OCI-LY1 (cell line): ENCODE results near the gene PRRC2B.

ENCODE experiments used
- H2AFZ ChIP-seq: fragments of 200-600 bp; sonication (generic), shearing (Covaris generic); 2 replicates; pipeline ENCODE4 v1.6.0; 2014; ENCODE audit warnings: antibody characterized with exemption, mild to moderate bottlenecking, low read length
- H3F3A ChIP-seq: fragments of 200-600 bp; sonication (generic), shearing (Covaris generic); 2 replicates; pipeline ENCODE4 v1.6.0; 2014; ENCODE audit warnings: mild to moderate bottlenecking, antibody characterized with exemption, low read length, moderate library complexity; ENCODE audit not compliant: insufficient read depth
- H3K27ac ChIP-seq: fragments of 200-600 bp; sonication (generic); 2 replicates; pipeline ENCODE4 v1.5.1; 2014; ENCODE audit warnings: low read length, mixed run types, mild to moderate bottlenecking, low read depth; ENCODE audit not compliant: poor library complexity, severe bottlenecking
- H3K27me3 ChIP-seq: fragments of 200-600 bp; sonication (generic); 2 replicates; pipeline ENCODE4 v1.6.0; 2014; ENCODE audit warnings: antibody characterized with exemption, mild to moderate bottlenecking, low read length, moderate library complexity; ENCODE audit not compliant: insufficient read depth
- H3K36me3 ChIP-seq: fragments of 200-600 bp; sonication (generic); 2 replicates; pipeline ENCODE4 v1.6.1; 2014; ENCODE audit warnings: mild to moderate bottlenecking, antibody characterized with exemption, low read length, moderate library complexity, mixed read lengths; ENCODE audit not compliant: insufficient read depth
- H3K4me1 ChIP-seq: fragments of 200-600 bp; sonication (generic); 2 replicates; pipeline ENCODE4 v1.5.1; 2014; ENCODE audit warnings: mild to moderate bottlenecking, low read length, moderate library complexity; ENCODE audit not compliant: insufficient read depth, severe bottlenecking
- H3K4me2 ChIP-seq: fragments of 200-600 bp; sonication (generic), shearing (Covaris generic); 2 replicates; pipeline ENCODE4 v1.6.1; 2014; ENCODE audit warnings: low read length
- H3K4me3 ChIP-seq: fragments of 200-600 bp; sonication (generic); 2 replicates; pipeline ENCODE4 v1.5.1; 2014; ENCODE audit warnings: low read length, low read depth, mild to moderate bottlenecking, mixed read lengths; ENCODE audit not compliant: poor library complexity, severe bottlenecking
- H3K79me2 ChIP-seq: fragments of 200-600 bp; shearing (Covaris generic); 2 replicates; pipeline ENCODE4 v1.6.1; 2016; ENCODE audit warnings: mixed run types, low read length, mixed read lengths; ENCODE audit not compliant: insufficient read depth
- H3K9ac ChIP-seq: fragments of 200-600 bp; sonication (generic), shearing (Covaris generic); 2 replicates; pipeline ENCODE4 v1.6.1; 2014; ENCODE audit warnings: mild to moderate bottlenecking, low read length, mixed read lengths
- H3K9me2 ChIP-seq: fragments of 200-600 bp; sonication (generic), shearing (Covaris generic); 2 replicates; pipeline ENCODE4 v1.6.1; 2014; ENCODE audit warnings: low read depth, mild to moderate bottlenecking, low read length, mixed read lengths
- H3K9me3 ChIP-seq: fragments of 200-600 bp; shearing (Covaris generic); 2 replicates; pipeline ENCODE4 v1.6.1; 2014; ENCODE audit warnings: low read length, mixed read lengths
- H4K20me1 ChIP-seq: fragments of 200-600 bp; sonication (generic), shearing (Covaris generic); 2 replicates; pipeline ENCODE4 v1.6.0; 2016; ENCODE audit warnings: mild to moderate bottlenecking, low read length; ENCODE audit not compliant: insufficient read depth
- CTCF ChIP-seq: fragments of 200-600 bp; sonication (generic), shearing (Covaris generic); IDR thresholded peaks from 2 replicates; pipeline ENCODE4 v1.5.1; 2017; ENCODE audit warnings: mild to moderate bottlenecking, antibody characterized with exemption, low read length, moderate library complexity, mixed read lengths
- EZH2 ChIP-seq: fragments of 200-600 bp; sonication (generic), shearing (Covaris generic); IDR thresholded peaks from 2 replicates; pipeline ENCODE4 v1.8.0; 2017; ENCODE audit warnings: borderline replicate concordance, mixed run types, mild to moderate bottlenecking, antibody characterized with exemption, low read length, moderate library complexity, mixed read lengths

The PRRC2B gene

DNA sequence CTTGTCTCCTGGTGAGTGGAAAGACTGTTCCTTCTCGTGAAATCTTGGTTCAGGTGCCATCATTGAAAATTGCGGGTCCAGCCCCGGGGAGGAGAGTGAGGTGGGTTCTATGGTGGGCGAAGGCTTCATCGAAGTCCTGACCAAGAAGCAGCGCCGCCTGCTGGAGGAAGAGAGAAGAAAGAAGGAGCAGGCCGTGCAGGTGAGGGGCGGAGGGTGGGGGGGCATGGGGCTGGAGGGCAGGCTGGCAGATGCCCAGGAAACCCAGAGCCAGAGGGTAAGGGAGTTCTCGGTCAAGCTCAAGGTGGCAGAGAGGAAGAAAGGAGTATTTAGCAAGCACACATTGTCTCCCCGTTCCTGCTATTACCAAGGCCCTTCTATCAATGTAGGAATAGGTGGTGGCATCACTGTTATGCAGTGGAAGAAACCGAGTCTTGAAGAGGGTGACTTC lies 84.6 kb downstream of the PRRC2B start:
- no peaks in the 10 kb centered on the region for H3K27me3 ChIP-seq
- H2AFZ ChIP-seq, result no peak overlapping the region
- H3K9me2 ChIP-seq, result no peaks in the 10 kb centered on the region
- H3K9me3 ChIP-seq, result no peaks in the 10 kb centered on the region
- no peak overlapping the region for H3K4me3 ChIP-seq
- no peaks in the 10 kb centered on the region for H3K79me2 ChIP-seq
- H3K4me1 ChIP-seq, result no peaks in the 10 kb centered on the region
- H4K20me1 ChIP-seq, result no peaks in the 10 kb centered on the region
- TF ChIP-seq EZH2, result no peak
- peak; percentile 69 for TF ChIP-seq CTCF
- peaks cover 94% of the 10 kb centered on the region for H3K36me3 ChIP-seq
- H3F3A ChIP-seq, result no peaks in the 10 kb centered on the region
- H3K9ac ChIP-seq, result no peak overlapping the region
- H3K27ac ChIP-seq, result no peak overlapping the region
- no peak overlapping the region for H3K4me2 ChIP-seq

DNA sequence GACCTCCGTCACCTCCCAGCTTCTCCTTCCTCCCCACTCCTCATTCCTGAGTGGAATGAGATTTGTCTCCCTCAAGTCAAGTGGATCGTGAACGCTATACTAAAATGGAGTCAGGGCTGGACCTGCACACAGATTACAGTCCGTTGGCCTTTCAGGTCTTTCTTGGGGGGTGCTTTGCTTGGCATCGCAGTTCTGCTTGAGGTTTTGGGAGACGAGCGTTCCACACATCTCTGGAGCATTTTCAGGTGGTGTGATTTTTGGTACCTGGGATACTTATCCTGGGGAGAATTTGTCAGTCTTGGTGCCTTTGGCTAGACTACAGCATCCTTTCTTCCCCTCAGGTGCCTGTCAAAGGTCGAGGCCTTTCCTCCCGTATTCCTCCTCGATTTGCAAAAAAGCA lies 85.0 kb downstream of the PRRC2B start:
- Histone ChIP-seq H3K9me2 (no peaks in the 10 kb centered on the region), H3K79me2 (no peaks in the 10 kb centered on the region), H3K4me1 (no peaks in the 10 kb centered on the region), H3K4me3 (no peak overlapping the region), H3K4me2 (no peak overlapping the region), H3K27me3 (no peaks in the 10 kb centered on the region), H3K9me3 (no peaks in the 10 kb centered on the region), H3K36me3 (peaks cover 94% of the 10 kb centered on the region), H2AFZ (no peak overlapping the region), H3F3A (no peaks in the 10 kb centered on the region), H3K27ac (no peak overlapping the region), H3K9ac (no peak overlapping the region), H4K20me1 (no peaks in the 10 kb centered on the region)
- no peak for TF ChIP-seq CTCF
- TF ChIP-seq EZH2, result no peak

- Histone ChIP-seq H3K4me2 (no peak overlapping the region), H3K9me2 (no peaks in the 10 kb centered on the region), H3K9ac (no peak overlapping the region), H4K20me1 (no peaks in the 10 kb centered on the region), H3K27me3 (no peaks in the 10 kb centered on the region), H3K4me3 (no peak overlapping the region), H3K36me3 (peaks cover 94% of the 10 kb centered on the region), H3K79me2 (no peaks in the 10 kb centered on the region), H3K27ac (no peak overlapping the region), H2AFZ (no peak overlapping the region), H3F3A (no peaks in the 10 kb centered on the region), H3K4me1 (no peaks in the 10 kb centered on the region), H3K9me3 (no peaks in the 10 kb centered on the region)
- no peak for TF ChIP-seq CTCF
- TF ChIP-seq EZH2, result no peak
Measured at GRCh38 chr9:131480258-131480657, 86.4 kb downstream of the PRRC2B start.
